Adrenal gland (tissue), 5 donors: ENCODE results near the gene TSKS.

Source experiments
- CTCF ChIP-seq, 6 experiments: fragments of 450-650 bp in 4 of 6; fragments of 200-600 bp in 2 of 6; sonication (generic) in 1 of 6; IDR thresholded peaks; 1 replicate in 5 of 6; 2 replicates in 1 of 6; pipeline versions ENCODE4 v1.5.1 to v1.8.0; 2016 to 2021; ENCODE audit warnings: antibody characterized with exemption in 6 of 6, mild to moderate bottlenecking in 2 of 6, moderate library complexity in 1 of 6
- POLR2A ChIP-seq, 2 donors: fragments of 450-650 bp; IDR thresholded peaks; one replicate each; pipeline ENCODE4 v1.6.1; 2017; ENCODE audit warnings: antibody characterized with exemption in 2 of 2, mild to moderate bottlenecking in 2 of 2, moderate library complexity in 1 of 2
- donor health status: DM: no; HTN: no; CAD: no.

GRCh38 chr19:49776371-49776764 lies 13.3 kb upstream of the TSKS start:
- TF ChIP-seq POLR2A (IDR thresholded peaks at IDR 0.05) (no peak), CTCF (IDR thresholded peaks at IDR 0.05) (no peak)
